Smooth muscle cell (in vitro differentiated cells): ENCODE data around the gene CANT1. TPM values are rescaled to one million over a fixed set of nuclear protein-coding genes. Genes with fewer than 3 reads are reported as not detected.

Experiments
- DNase-seq: peaks from one replicate; lab custom pipeline; 2025; ENCODE audit not compliant: unreplicated experiment; lab: John Stamatoyannopoulos, UW
- H2AFZ ChIP-seq: fragments of 200-600 bp; sonication (generic); 2 replicates; pipeline ENCODE4 v1.6.0; 2016; ENCODE audit warnings: antibody characterized with exemption, low read depth, mild to moderate bottlenecking
- H3F3A ChIP-seq: fragments of 200-600 bp; sonication (generic); 2 replicates; pipeline ENCODE4 v1.6.0; 2017; ENCODE audit warnings: antibody characterized with exemption, low read depth
- H3K27ac ChIP-seq: fragments of 200-600 bp; sonication (generic); 2 replicates; pipeline ENCODE4 v1.5.1; 2016; ENCODE audit warnings: low read depth, mild to moderate bottlenecking
- H3K27me3 ChIP-seq: fragments of 200-600 bp; sonication (generic); 2 replicates; pipeline ENCODE4 v1.6.1; 2016; ENCODE audit warnings: low read depth, mild to moderate bottlenecking
- H3K36me3 ChIP-seq: fragments of 200-600 bp; sonication (generic); 2 replicates; pipeline ENCODE4 v1.5.1; 2016; ENCODE audit warnings: low read depth
- H3K4me1 ChIP-seq: fragments of 200-600 bp; sonication (generic); 2 replicates; pipeline ENCODE4 v1.5.1; 2016; ENCODE audit warnings: low read depth
- H3K4me2 ChIP-seq: fragments of 200-600 bp; sonication (generic); 2 replicates; pipeline ENCODE4 v1.6.0; 2016; ENCODE audit warnings: mild to moderate bottlenecking
- H3K4me3 ChIP-seq: fragments of 200-600 bp; sonication (generic); 2 replicates; pipeline ENCODE4 v1.5.1; 2016; ENCODE audit warnings: mild to moderate bottlenecking
- H3K79me2 ChIP-seq: fragments of 200-600 bp; sonication (generic); 2 replicates; pipeline ENCODE4 v1.6.0; 2016; ENCODE audit warnings: low read depth, mild to moderate bottlenecking
- H3K9ac ChIP-seq: fragments of 200-600 bp; sonication (generic); 2 replicates; pipeline ENCODE4 v1.6.0; 2016; ENCODE audit warnings: low read depth
- H3K9me3 ChIP-seq: fragments of 200-600 bp; sonication (generic); replicated peaks from 2 replicates; pipeline ENCODE4 v1.5.1; 2016; ENCODE audit warnings: low read depth
- H4K20me1 ChIP-seq: fragments of 200-600 bp; sonication (generic); 2 replicates; pipeline ENCODE4 v1.6.0; 2016; ENCODE audit warnings: low read depth
- CTCF ChIP-seq: fragments of 200-600 bp; sonication (generic); IDR thresholded peaks from 2 replicates; pipeline ENCODE4 v1.5.1; 2017; ENCODE audit warnings: borderline replicate concordance, mild to moderate bottlenecking, antibody characterized with exemption; ENCODE audit not compliant: insufficient read depth, poor library complexity, severe bottlenecking
- WGBS: methylation state at CpG from one replicate; pipeline ENCODE4 v1.1.7; 2016; ENCODE audit warnings: low lambda C conversion rate; 5-methylcytosine and 5-hydroxymethylcytosine counted together
- polyA plus RNA-seq: library from polyadenylated mRNA; unstranded; fragments of >200 nt; fragmentation: Nextera tagmentation; extraction: Ambion mirVana; gene quantifications from 2 replicates; pipeline ENCODE4 v1.2.1, GENCODE V29; 2016
- total RNA-seq: library from RNA; depleted of rRNA; stranded (reverse); fragments of >200 nt; gene quantifications from 2 replicates; pipeline ENCODE4 v1.2.3, GENCODE V29; 2014

Gene CANT1
- total and polyA plus RNA-seq, 2 experiments from 2014 or later: 38.3 to 42.1 TPM

DNA sequence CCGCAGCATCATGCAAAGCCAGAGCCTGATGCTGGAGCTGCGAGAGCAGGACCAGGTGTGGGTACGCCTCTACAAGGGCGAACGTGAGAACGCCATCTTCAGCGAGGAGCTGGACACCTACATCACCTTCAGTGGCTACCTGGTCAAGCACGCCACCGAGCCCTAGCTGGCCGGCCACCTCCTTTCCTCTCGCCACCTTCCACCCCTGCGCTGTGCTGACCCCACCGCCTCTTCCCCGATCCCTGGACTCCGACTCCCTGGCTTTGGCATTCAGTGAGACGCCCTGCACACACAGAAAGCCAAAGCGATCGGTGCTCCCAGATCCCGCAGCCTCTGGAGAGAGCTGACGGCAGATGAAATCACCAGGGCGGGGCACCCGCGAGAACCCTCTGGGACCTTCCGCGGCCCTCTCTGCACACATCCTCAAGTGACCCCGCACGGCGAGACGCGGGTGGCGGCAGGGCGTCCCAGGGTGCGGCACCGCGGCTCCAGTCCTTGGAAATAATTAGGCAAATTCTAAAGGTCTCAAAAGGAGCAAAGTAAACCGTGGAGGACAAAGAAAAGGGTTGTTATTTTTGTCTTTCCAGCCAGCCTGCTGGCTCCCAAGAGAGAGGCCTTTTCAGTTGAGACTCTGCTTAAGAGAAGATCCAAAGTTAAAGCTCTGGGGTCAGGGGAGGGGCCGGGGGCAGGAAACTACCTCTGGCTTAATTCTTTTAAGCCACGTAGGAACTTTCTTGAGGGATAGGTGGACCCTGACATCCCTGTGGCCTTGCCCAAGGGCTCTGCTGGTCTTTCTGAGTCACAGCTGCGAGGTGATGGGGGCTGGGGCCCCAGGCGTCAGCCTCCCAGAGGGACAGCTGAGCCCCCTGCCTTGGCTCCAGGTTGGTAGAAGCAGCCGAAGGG lies 38.6 kb upstream of the CANT1 start:
- no peaks in the 10 kb centered on the region for H4K20me1 ChIP-seq
- no peak overlapping the region for H3K27ac ChIP-seq
- H2AFZ ChIP-seq: no peak overlapping the region
- H3K4me3 ChIP-seq: no peak overlapping the region
- no peaks in the 10 kb centered on the region for H3F3A ChIP-seq
- no peak overlapping the region for H3K9ac ChIP-seq
- WGBS: 90% methylated on average over 41 of the region's 41 CpGs
- no peak for DNase-seq
- H3K27me3 ChIP-seq: no peaks in the 10 kb centered on the region
- TF ChIP-seq CTCF: no peak
- H3K4me1 ChIP-seq: peaks cover 6% of the 10 kb centered on the region
- no peaks in the 10 kb centered on the region for H3K9me3 ChIP-seq
- H3K79me2 ChIP-seq: no peaks in the 10 kb centered on the region
- H3K4me2 ChIP-seq: no peak overlapping the region
- no peaks in the 10 kb centered on the region for H3K36me3 ChIP-seq

DNA sequence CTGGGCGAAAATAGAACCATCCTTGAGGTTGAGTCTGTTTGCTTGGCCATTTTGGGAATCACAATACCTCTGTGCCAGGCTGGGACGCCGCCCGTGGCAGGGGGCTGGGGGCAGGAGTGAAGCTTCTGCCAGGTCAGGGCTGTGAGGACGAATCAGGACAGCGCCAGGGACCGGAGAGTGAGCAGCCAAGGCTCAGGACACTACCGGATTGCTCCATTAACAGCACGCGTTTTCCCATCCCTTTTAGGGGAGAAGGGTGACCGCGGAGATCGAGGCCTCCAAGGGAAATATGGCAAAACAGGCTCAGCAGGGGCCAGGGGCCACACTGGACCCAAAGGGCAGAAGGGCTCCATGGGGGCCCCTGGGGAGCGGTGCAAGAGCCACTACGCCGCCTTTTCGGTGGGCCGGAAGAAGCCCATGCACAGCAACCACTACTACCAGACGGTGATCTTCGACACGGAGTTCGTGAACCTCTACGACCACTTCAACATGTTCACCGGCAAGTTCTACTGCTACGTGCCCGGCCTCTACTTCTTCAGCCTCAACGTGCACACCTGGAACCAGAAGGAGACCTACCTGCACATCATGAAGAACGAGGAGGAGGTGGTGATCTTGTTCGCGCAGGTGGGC lies 37.8 kb upstream of the CANT1 start:
- Histone ChIP-seq H3K36me3 (no peaks in the 10 kb centered on the region), H4K20me1 (no peaks in the 10 kb centered on the region), H3F3A (no peaks in the 10 kb centered on the region), H3K4me1 (peaks cover 6% of the 10 kb centered on the region), H3K27me3 (no peaks in the 10 kb centered on the region), H3K79me2 (no peaks in the 10 kb centered on the region), H3K4me3 (no peak overlapping the region), H3K27ac (no peak overlapping the region), H2AFZ (no peak overlapping the region), H3K4me2 (no peak overlapping the region), H3K9ac (no peak overlapping the region), H3K9me3 (no peaks in the 10 kb centered on the region)
- WGBS: 94% methylated on average over 30 of the region's 30 CpGs
- no peak for TF ChIP-seq CTCF
- no peak for DNase-seq

GRCh38 chr17:79046916-79047280 lies 37.3 kb upstream of the CANT1 start:
- H3K9me3 ChIP-seq: no peaks in the 10 kb centered on the region
- no peaks in the 10 kb centered on the region for H4K20me1 ChIP-seq
- H3K4me3 ChIP-seq: no peak overlapping the region
- H3K27me3 ChIP-seq: no peaks in the 10 kb centered on the region
- peaks cover 6% of the 10 kb centered on the region for H3K4me1 ChIP-seq
- no peak for DNase-seq
- no peak overlapping the region for H3K27ac ChIP-seq
- TF ChIP-seq CTCF: no peak
- no peaks in the 10 kb centered on the region for H3K36me3 ChIP-seq
- no peaks in the 10 kb centered on the region for H3F3A ChIP-seq
- 87% methylated on average over 15 of the region's 15 CpGs for WGBS
- no peaks in the 10 kb centered on the region for H3K79me2 ChIP-seq
- no peak overlapping the region for H2AFZ ChIP-seq
- no peak overlapping the region for H3K9ac ChIP-seq
- no peak overlapping the region for H3K4me2 ChIP-seq
